ENCODE results near the gene NOL3.

The NOL3 gene

GRCh38 chr16:67190041-67190440 is 19.7 kb downstream of the NOL3 start, which contains the start of gene EXOC3L1:
Gene EXOC3L1 (minus strand): TSS chr16:67190136. CDS start chr16:67189676, 460 bp downstream.
- DNase-seq (ENCODE audit: low read depth), result no peak
- H3K4me3 ChIP-seq (ENCODE audit: low read depth, low read length), result no peak within 1 kb of the TSS
- TF ChIP-seq CTCF (IDR thresholded peaks at IDR 0.05; ENCODE audit: insufficient read depth, low read depth, low read length, missing control alignments), result no peak

- no peak overlapping the region for H3K4me3 ChIP-seq (ENCODE audit: low read depth, low read length)
- DNase-seq (ENCODE audit: low read depth), result no peak
- TF ChIP-seq CTCF (IDR thresholded peaks at IDR 0.05; ENCODE audit: insufficient read depth, low read depth, low read length, missing control alignments), result no peak
Observed at GRCh38 chr16:67190448-67191399, 20.4 kb downstream of the NOL3 start.

GRCh38 chr16:67191411-67191994 is 21.2 kb downstream of the NOL3 start:
- H3K4me3 ChIP-seq (ENCODE audit: low read depth, low read length), result peak overlapping the region; percentile 52
- TF ChIP-seq CTCF (IDR thresholded peaks at IDR 0.05; ENCODE audit: insufficient read depth, low read depth, low read length, missing control alignments), result no peak
- DNase-seq (ENCODE audit: low read depth), result no peak

- DNase-seq (ENCODE audit: low read depth), result peak; percentile 95
- peak within 1 kb of the TSS; percentile 95 for H3K4me3 ChIP-seq (ENCODE audit: low read depth, low read length)
- no peak for TF ChIP-seq CTCF (IDR thresholded peaks at IDR 0.05; ENCODE audit: insufficient read depth, low read depth, low read length, missing control alignments)
Observed at GRCh38 chr16:67191995-67192681, 21.8 kb downstream of the NOL3 start, which contains the start of gene E2F4. Gene E2F4 (plus strand): TSS chr16:67192155. CDS start chr16:67192228, 73 bp downstream.

- no peak for DNase-seq (ENCODE audit: low read depth)
- TF ChIP-seq CTCF (IDR thresholded peaks at IDR 0.05; ENCODE audit: insufficient read depth, low read depth, low read length, missing control alignments), result no peak
- peak overlapping the region; percentile 95 for H3K4me3 ChIP-seq (ENCODE audit: low read depth, low read length)
Observed at GRCh38 chr16:67192781-67193361, 22.5 kb downstream of the NOL3 start.

GRCh38 chr16:67193536-67193935 is 23.2 kb downstream of the NOL3 start:
- peak overlapping the region; percentile 95 for H3K4me3 ChIP-seq (ENCODE audit: low read depth, low read length)
- no peak for DNase-seq (ENCODE audit: low read depth)
- no peak for TF ChIP-seq CTCF (IDR thresholded peaks at IDR 0.05; ENCODE audit: insufficient read depth, low read depth, low read length, missing control alignments)

Measured in GM12865 (cell line).